GM19452 (cell line): ENCODE measurements around the gene RNGTT.

Source experiments
- ATAC-seq: cut with Tn5 transposase; IDR thresholded peaks from one replicate; pipeline ENCODE4 v1.9.1; 2021; ENCODE audit not compliant: unreplicated experiment

RNGTT gene

GRCh38 chr6:88566746-88567534, 396.5 kb downstream of the RNGTT start:
- ATAC-seq, result no peak

- no peak for ATAC-seq
These were observed 397.6 kb downstream of the RNGTT start for GRCh38 chr6:88565836-88566235.

- ATAC-seq, result no peak
These were observed 398.0 kb downstream of the RNGTT start for GRCh38 chr6:88565409-88565811.

GRCh38 chr6:88563277-88563625, 400.2 kb downstream of the RNGTT start:
- no peak for ATAC-seq

GRCh38 chr6:88562353-88563276, 400.8 kb downstream of the RNGTT start:
- no peak for ATAC-seq

GRCh38 chr6:88561954-88562315, 401.5 kb downstream of the RNGTT start:
- ATAC-seq, result no peak

- no peak for ATAC-seq
These were observed 402.1 kb downstream of the RNGTT start for GRCh38 chr6:88561034-88561953.
